Amniotic epithelial cell (primary cell): ENCODE results near the gene CHAC2.
"Not testable (repeated sequence)": the region's sequence is repeated elsewhere in the genome, so short reads cannot be mapped to it uniquely, and the experiment has no call there.

Source experiments
- DNase-seq: peaks from one replicate; pipeline ENCODE4 v3.0.0-alpha.2; 2010; ENCODE audit warnings: low read depth

Gene CHAC2

GRCh38 chr2:53778536-53779162, 11.0 kb downstream of the CHAC2 start:
- no peak for DNase-seq

GRCh38 chr2:53780056-53780455, 12.5 kb downstream of the CHAC2 start:
- DNase-seq, result no peak

- DNase-seq, result no peak
Observed at GRCh38 chr2:53782676-53783075, 15.1 kb downstream of the CHAC2 start.

- no peak for DNase-seq
Observed at GRCh38 chr2:53784436-53784835, 16.8 kb downstream of the CHAC2 start.

- DNase-seq, result no peak
Observed at GRCh38 chr2:53785366-53785765, 17.8 kb downstream of the CHAC2 start.

GRCh38 chr2:53786352-53786704, 18.7 kb downstream of the CHAC2 start:
- peak; percentile 79 for DNase-seq

- peak; percentile 71 for DNase-seq
Observed at GRCh38 chr2:53786705-53787613, 19.4 kb downstream of the CHAC2 start, which contains the start of the genes ASB3 and ERLEC1. ASB3 (minus strand) TSS chr2:53786953; CDS start chr2:53765572, 21,381 bp downstream. ERLEC1 (plus strand) TSS chr2:53787044; CDS start chr2:53787211, 167 bp downstream.

- peak; percentile 39 for DNase-seq
Observed at GRCh38 chr2:53787614-53788289, 20.1 kb downstream of the CHAC2 start.

GRCh38 chr2:53793261-53793660, 25.7 kb downstream of the CHAC2 start:
- no peak for DNase-seq

- DNase-seq, result no peak
Observed at GRCh38 chr2:53793821-53794220, 26.2 kb downstream of the CHAC2 start.

- DNase-seq, result no peak
Observed at GRCh38 chr2:53801547-53801946, 33.9 kb downstream of the CHAC2 start.

- peak; percentile 29 for DNase-seq
Observed at GRCh38 chr2:53802617-53803151, 35.1 kb downstream of the CHAC2 start.

- no peak for DNase-seq
Observed at GRCh38 chr2:53811601-53812000, 44.0 kb downstream of the CHAC2 start.

- DNase-seq, result peak; percentile 24
Observed at GRCh38 chr2:53813151-53813550, 45.5 kb downstream of the CHAC2 start.

GRCh38 chr2:53818854-53819435, 51.3 kb downstream of the CHAC2 start:
- DNase-seq, result peak; percentile 30

- DNase-seq, result no peak
Observed at GRCh38 chr2:53819634-53820033, 52.0 kb downstream of the CHAC2 start.

- DNase-seq, result no peak
Observed at GRCh38 chr2:53820048-53820447, 52.4 kb downstream of the CHAC2 start.

- no peak for DNase-seq
Observed at GRCh38 chr2:53820711-53821110, 53.1 kb downstream of the CHAC2 start.

GRCh38 chr2:53821810-53822209, 54.2 kb downstream of the CHAC2 start:
- no peak for DNase-seq

GRCh38 chr2:53823639-53824038, 56.0 kb downstream of the CHAC2 start:
- not testable (repeated sequence) for DNase-seq
